ENCODE measurements around the gene FBN2.

The FBN2 gene

GRCh38 chr5:128237000-128237399 lies 301.0 kb downstream of the FBN2 start:
- peak in 1 of 2 experiments; percentile 14 for DNase-seq

GRCh38 chr5:128236334-128236733 lies 301.7 kb downstream of the FBN2 start:
- DNase-seq, result no peak

GRCh38 chr5:128234928-128235641 lies 303.0 kb downstream of the FBN2 start:
- no peak for DNase-seq

- no peak for DNase-seq
Observed at GRCh38 chr5:128228521-128228920, 309.5 kb downstream of the FBN2 start.

- DNase-seq, result no peak
Observed at GRCh38 chr5:128228008-128228407, 310.0 kb downstream of the FBN2 start.

GRCh38 chr5:128225245-128226030 lies 312.6 kb downstream of the FBN2 start:
- no peak for DNase-seq

GRCh38 chr5:128224336-128224735 lies 313.7 kb downstream of the FBN2 start:
- DNase-seq, result no peak

- DNase-seq, result no peak
Observed at GRCh38 chr5:128220841-128221240, 317.2 kb downstream of the FBN2 start.

- DNase-seq, result no peak
Observed at GRCh38 chr5:128216860-128217531, 321.0 kb downstream of the FBN2 start.

GRCh38 chr5:128216285-128216684 lies 321.8 kb downstream of the FBN2 start:
- no peak for DNase-seq

- no peak for DNase-seq
Observed at GRCh38 chr5:128213833-128214232, 324.2 kb downstream of the FBN2 start.

- DNase-seq, result peak; percentile 42 to 65
Observed at GRCh38 chr5:128213340-128213739, 324.7 kb downstream of the FBN2 start.

- DNase-seq, result no peak
Observed at GRCh38 chr5:128212191-128212806, 325.7 kb downstream of the FBN2 start.

- DNase-seq, result no peak
Observed at GRCh38 chr5:128208436-128208835, 329.6 kb downstream of the FBN2 start.

All from NCI-H524 (cell line).